H1 (cell line): ENCODE data around the gene GALT. TPM values are rescaled to one million over a fixed set of nuclear protein-coding genes. Genes with fewer than 3 reads are reported as not detected.

Source experiments
- CREB1 ChIP-seq: IDR thresholded peaks from 2 replicates; pipeline ENCODE4 v1.6.1; 2012; ENCODE audit warnings: inconsistent platforms
- EP300 ChIP-seq, 2 experiments: IDR thresholded peaks; 1 replicate in 1 of 2; 2 replicates in 1 of 2; pipeline ENCODE4 v1.6.1; 2011 to 2012; ENCODE audit warnings: low read depth in 2 of 2, low read length in 2 of 2, mild to moderate bottlenecking in 2 of 2, borderline replicate concordance in 1 of 2, inconsistent platforms in 1 of 2, moderate library complexity in 1 of 2
- HDAC6 ChIP-seq: IDR thresholded peaks from one replicate; pipeline ENCODE4 v1.7.1; 2012; ENCODE audit warnings: low read depth, mild to moderate bottlenecking, inconsistent platforms, low read length, moderate library complexity
- SIRT6 ChIP-seq: IDR thresholded peaks from one replicate; pipeline ENCODE4 v1.7.1; 2012; ENCODE audit warnings: low read length, inconsistent platforms
- USF2 ChIP-seq: IDR thresholded peaks from 2 replicates; pipeline ENCODE4 v1.6.1; 2011; ENCODE audit warnings: low read length, improper control_type of control experiment
- polyA plus RNA-seq, 7 experiments: library from polyadenylated mRNA; depleted of rRNA in 3 of 7; stranded (reverse) in 5 of 7; unstranded in 2 of 7; fragments of >200 nt in 5 of 7; fragments of 200-250 nt in 2 of 7; gene quantifications; 1 replicate in 5 of 7; 2 replicates in 1 of 7; 4 replicates in 1 of 7; pipeline versions ENCODE4 v1.2.1 to v1.2.3, GENCODE V29; 2011 to 2013; ENCODE audit warnings: missing spikeins in 2 of 7, mixed read lengths in 2 of 7
- total RNA-seq: library from RNA; stranded (reverse); fragmentation: NEBNext Ultra II Directional; extraction: Animal tissue kit (Norgen Biotek cat#: 25700); gene quantifications from 2 replicates; pipeline ENCODE4 v1.2.1, GENCODE V29; 2021

The GALT gene
- total and polyA plus RNA-seq, 2 of the 8 experiments (the other 6 are each of a cell fraction or from before 2014, with no cell fraction given), result 21.9 to 50.6 TPM

DNA sequence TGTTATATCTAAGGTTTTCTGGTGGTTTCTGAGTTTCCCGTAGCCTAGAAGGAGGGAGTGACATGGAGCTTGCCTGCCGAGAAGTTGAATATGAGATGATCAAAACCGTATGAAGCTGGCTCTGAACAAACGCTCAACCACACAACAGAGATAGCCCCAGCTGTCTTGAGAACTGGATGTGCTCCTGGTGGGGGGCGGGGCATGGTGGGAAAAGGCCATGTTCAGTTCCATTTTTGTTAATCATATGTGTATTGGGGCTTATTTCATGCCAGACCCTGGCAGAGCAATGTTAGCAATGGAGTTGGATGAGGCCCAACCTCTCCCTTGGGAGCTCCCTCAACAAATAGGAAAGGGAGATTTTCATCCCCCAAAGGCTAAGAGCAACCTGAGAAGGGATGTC, 39.8 kb downstream of the GALT start (continued):
- TF ChIP-seq USF2 (no peak), EP300 (IDR thresholded peaks at IDR 0.05; ENCODE audit: borderline replicate concordance in 1 of 2, low read depth in 2 of 2, low read length in 2 of 2) (no peak), CREB1 (no peak), HDAC6 (no peak), SIRT6 (no peak)
